ENCODE measurements around the gene HOXA3. TPM values are rescaled to one million over a fixed set of nuclear protein-coding genes. Genes with fewer than 3 reads are reported as not detected.

HOXA3 gene
- total and polyA plus RNA-seq, 10 of the 15 experiments (the other 5 are each of a cell fraction or from before 2014, with no cell fraction given): 0.05 TPM; not detected in 9

- no peaks in the 10 kb centered on the region for H4K20me1 ChIP-seq (ENCODE audit: control insufficient read depth, insufficient read depth)
- H2AFZ ChIP-seq (ENCODE audit: control insufficient read depth, low read depth, low read length): no peak overlapping the region
- FAIRE-seq: no peak
- in situ Hi-C loops (cut with MboI): no loop called here
- intact Hi-C loops (cut with micrococcal nuclease; ENCODE audit: unreplicated experiment): no loop called here
- POLR2A ChIA-PET: no interaction called here
- H3K36me3 ChIP-seq (ENCODE audit: control insufficient read depth in 2 of 2, insufficient read depth in 2 of 2, low read length in 1 of 2): no peaks in the 10 kb centered on the region
- H3K4me3 ChIP-seq: no peak overlapping the region
- no TSS peak for BruUV-seq (replicated peaks)
- no peak overlapping the region for H3K9ac ChIP-seq (ENCODE audit: control insufficient read depth, insufficient read depth, low read length)
- TF ChIP-seq TARDBP (IDR thresholded peaks at IDR 0.05; ENCODE audit: borderline replicate concordance) (no peak), ZNF207 (IDR thresholded peaks at IDR 0.05; ENCODE audit: borderline replicate concordance) (no peak), HDAC6 (IDR thresholded peaks at IDR 0.05; ENCODE audit: unreplicated experiment) (no peak), CEBPZ (IDR thresholded peaks at IDR 0.05; ENCODE audit: low read depth, low read length) (no peak), MTA3 (IDR thresholded peaks at IDR 0.05; ENCODE audit: borderline replicate concordance, low read length) (no peak)
- SMC1A ChIA-PET (ENCODE audit: uncharacterized antibody, unreplicated experiment): interaction anchor here (1.1 kb wide), 1 partner anchor 10 kb away, joined by 3 read pairs; no protein-coding TSS in a partner anchor
- no peaks in the 10 kb centered on the region for H3K4me1 ChIP-seq (ENCODE audit: control insufficient read depth, insufficient read depth, low read length)
- RAD21 ChIA-PET (ENCODE audit: unreplicated experiment): no interaction called here
- no peaks in the 10 kb centered on the region for H3K9me3 ChIP-seq (replicated peaks; ENCODE audit: control insufficient read depth, insufficient read depth, low read length)
- WGBS (ENCODE audit: insufficient coverage, insufficient replicate concordance, low lambda C conversion rate, missing lambda C conversion rate): 61% methylated on average over 7 of the region's 7 CpGs
- H3K79me2 ChIP-seq (ENCODE audit: control insufficient read depth, insufficient read depth, low read length): no peaks in the 10 kb centered on the region
- H3K27me3 ChIP-seq (replicated peaks in 1 of 2; ENCODE audit: control insufficient read depth in 2 of 2, insufficient read depth in 2 of 2, low read length in 1 of 2): no peaks in the 10 kb centered on the region; a peak in 2 of 4 replicates
- ATAC-seq: no peak
- CTCF ChIA-PET: no interaction called here
- H3K27ac ChIP-seq (ENCODE audit: control insufficient read depth, insufficient read depth): no peak overlapping the region
- no peak for DNase-seq (ENCODE audit: low read depth, low spot score)
- H3K4me2 ChIP-seq (ENCODE audit: control insufficient read depth, insufficient read depth): no peak overlapping the region
Measured at GRCh38 chr7:27121684-27122076, 30.7 kb downstream of the HOXA3 start.

Measured in GM12878 (cell line).